GM11168 (cell line): Measurements from ENCODE around the gene KRT33A.
"Not testable (repeated sequence)": the region's sequence is repeated elsewhere in the genome, so short reads cannot be mapped to it uniquely, and the experiment has no call there.

Experiments
- in situ Hi-C: fragments of 300-500 bp; cut with MboI; formaldehyde crosslinking; loops from one replicate; pipeline ENCODE4 v1.12.0; 2022; ENCODE audit warnings: low sequenced_read_pairs; ENCODE audit not compliant: unreplicated experiment

Gene KRT33A

GRCh38 chr17:41367426-41368075, 16.9 kb upstream of the KRT33A start:
- in situ Hi-C loops, result no loop called here

- in situ Hi-C loops, result no loop called here
Measured at GRCh38 chr17:41366070-41366469, 15.4 kb upstream of the KRT33A start.

- in situ Hi-C loops, result no loop called here
Measured at GRCh38 chr17:41363881-41364280, 13.3 kb upstream of the KRT33A start.

- in situ Hi-C loops, result no loop called here
Measured at GRCh38 chr17:41360296-41360995, 9.8 kb upstream of the KRT33A start.

- in situ Hi-C loops, result no loop called here
Measured at GRCh38 chr17:41354536-41354935, 3.9 kb upstream of the KRT33A start.

GRCh38 chr17:41352597-41353366, 2.2 kb upstream of the KRT33A start:
- in situ Hi-C loops, result no loop called here

GRCh38 chr17:41351177-41351576, 549 bp upstream of the KRT33A start:
- in situ Hi-C loops, result no loop called here

GRCh38 chr17:41347869-41348760, 2.5 kb downstream of the KRT33A start:
- in situ Hi-C loops, result no loop called here

GRCh38 chr17:41346421-41346820, 4.2 kb downstream of the KRT33A start:
- in situ Hi-C loops, result not testable (repeated sequence)

- in situ Hi-C loops, result no loop called here
Measured at GRCh38 chr17:41345992-41346391, 4.6 kb downstream of the KRT33A start.

GRCh38 chr17:41343029-41343428, 7.6 kb downstream of the KRT33A start:
- in situ Hi-C loops, result no loop called here

GRCh38 chr17:41340934-41341861, 9.4 kb downstream of the KRT33A start:
- in situ Hi-C loops, result no loop called here

- in situ Hi-C loops, result no loop called here
Measured at GRCh38 chr17:41340494-41340893, 10.1 kb downstream of the KRT33A start.

- in situ Hi-C loops, result no loop called here
Measured at GRCh38 chr17:41339571-41340172, 11.0 kb downstream of the KRT33A start.

GRCh38 chr17:41338961-41339485, 11.6 kb downstream of the KRT33A start:
- in situ Hi-C loops, result no loop called here

- in situ Hi-C loops, result no loop called here
Measured at GRCh38 chr17:41335747-41336146, 14.9 kb downstream of the KRT33A start.

- in situ Hi-C loops, result no loop called here
Measured at GRCh38 chr17:41334385-41335305, 16.0 kb downstream of the KRT33A start.

- in situ Hi-C loops, result no loop called here
Measured at GRCh38 chr17:41333836-41334235, 16.8 kb downstream of the KRT33A start.
